GM12864 (cell line): ENCODE data around the gene RELCH.

ENCODE experiments used
- DNase-seq: peaks from one replicate; pipeline ENCODE4 v3.0.0-alpha.2; 2011; ENCODE audit warnings: low read depth
- H3K4me3 ChIP-seq: 2 replicates; pipeline ENCODE4 v1.5.1; 2011; ENCODE audit warnings: mild to moderate bottlenecking, low read depth, low read length, control low read depth
- TF ChIP-seq, protein P1 (sequence below): IDR thresholded peaks from 2 replicates; pipeline ENCODE4 v1.5.1; 2011; ENCODE audit warnings: low read depth, mild to moderate bottlenecking, moderate library complexity, low read length, control low read depth, inconsistent platforms; ENCODE audit errors: missing control alignments

RELCH gene

DNA sequence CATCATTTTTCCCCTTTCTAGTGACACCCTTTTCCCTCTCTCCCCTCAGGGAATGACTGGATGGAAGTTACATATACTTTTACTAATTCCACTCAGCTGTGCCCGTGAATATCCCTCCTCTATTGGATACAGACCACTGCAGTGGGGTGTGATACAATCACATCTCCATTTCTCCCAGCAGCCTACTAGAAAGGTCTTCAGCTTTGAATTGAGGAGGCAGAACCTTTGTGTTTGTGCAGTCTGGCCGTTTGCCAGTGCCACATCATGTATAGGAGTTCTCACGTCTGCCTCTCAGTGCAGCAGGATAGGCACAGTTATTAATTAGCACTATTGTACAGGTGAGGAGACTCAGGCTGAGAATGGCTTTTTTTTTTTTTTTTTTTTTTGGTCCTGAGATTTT, 154.4 kb downstream of the RELCH start:
- TF ChIP-seq, protein P1, sequence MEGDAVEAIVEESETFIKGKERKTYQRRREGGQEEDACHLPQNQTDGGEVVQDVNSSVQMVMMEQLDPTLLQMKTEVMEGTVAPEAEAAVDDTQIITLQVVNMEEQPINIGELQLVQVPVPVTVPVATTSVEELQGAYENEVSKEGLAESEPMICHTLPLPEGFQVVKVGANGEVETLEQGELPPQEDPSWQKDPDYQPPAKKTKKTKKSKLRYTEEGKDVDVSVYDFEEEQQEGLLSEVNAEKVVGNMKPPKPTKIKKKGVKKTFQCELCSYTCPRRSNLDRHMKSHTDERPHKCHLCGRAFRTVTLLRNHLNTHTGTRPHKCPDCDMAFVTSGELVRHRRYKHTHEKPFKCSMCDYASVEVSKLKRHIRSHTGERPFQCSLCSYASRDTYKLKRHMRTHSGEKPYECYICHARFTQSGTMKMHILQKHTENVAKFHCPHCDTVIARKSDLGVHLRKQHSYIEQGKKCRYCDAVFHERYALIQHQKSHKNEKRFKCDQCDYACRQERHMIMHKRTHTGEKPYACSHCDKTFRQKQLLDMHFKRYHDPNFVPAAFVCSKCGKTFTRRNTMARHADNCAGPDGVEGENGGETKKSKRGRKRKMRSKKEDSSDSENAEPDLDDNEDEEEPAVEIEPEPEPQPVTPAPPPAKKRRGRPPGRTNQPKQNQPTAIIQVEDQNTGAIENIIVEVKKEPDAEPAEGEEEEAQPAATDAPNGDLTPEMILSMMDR, result no peak
- H3K4me3 ChIP-seq, result no peak overlapping the region
- DNase-seq, result no peak

DNA sequence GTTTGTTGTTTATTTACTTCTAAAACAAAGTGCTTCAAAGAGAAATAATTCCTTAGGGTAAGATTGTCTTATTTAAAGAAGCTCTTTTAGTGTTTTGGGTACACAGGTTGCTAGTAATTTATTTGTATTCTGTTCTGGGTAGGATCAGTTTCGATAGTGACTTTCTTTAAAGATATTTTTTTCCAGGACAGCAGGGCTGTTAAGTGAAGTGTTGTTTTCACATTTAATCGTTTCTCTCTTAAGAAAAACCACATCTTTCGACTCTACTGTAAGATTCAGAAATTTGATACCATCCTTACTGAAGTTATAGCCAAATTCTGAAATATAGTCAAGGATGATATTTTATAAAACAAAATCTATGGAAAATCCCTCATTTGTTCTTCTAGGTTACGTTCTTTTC, 155.8 kb downstream of the RELCH start:
- TF ChIP-seq, protein P1, result no peak
- H3K4me3 ChIP-seq, result no peak overlapping the region
- no peak for DNase-seq

DNA sequence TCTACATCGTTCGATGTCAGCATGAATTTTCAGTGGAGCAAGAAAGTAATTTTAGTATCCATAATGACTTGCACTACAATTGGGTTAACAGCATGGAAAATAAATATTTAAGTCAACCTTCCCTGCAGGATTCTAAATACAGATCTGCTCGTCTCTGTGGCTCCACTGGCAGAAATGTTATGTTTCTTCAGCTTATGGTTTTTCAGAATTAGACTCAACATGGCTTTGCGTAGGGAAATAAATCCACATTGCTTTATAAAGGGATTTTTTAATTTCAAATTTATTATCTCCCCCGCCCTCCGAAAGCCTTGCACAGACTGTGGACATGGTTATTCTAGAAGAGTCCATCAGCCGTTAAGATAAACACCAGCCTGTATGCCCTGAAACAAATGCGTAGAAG, 156.3 kb downstream of the RELCH start:
- no peak overlapping the region for H3K4me3 ChIP-seq
- TF ChIP-seq, protein P1, result no peak
- DNase-seq, result no peak

DNA sequence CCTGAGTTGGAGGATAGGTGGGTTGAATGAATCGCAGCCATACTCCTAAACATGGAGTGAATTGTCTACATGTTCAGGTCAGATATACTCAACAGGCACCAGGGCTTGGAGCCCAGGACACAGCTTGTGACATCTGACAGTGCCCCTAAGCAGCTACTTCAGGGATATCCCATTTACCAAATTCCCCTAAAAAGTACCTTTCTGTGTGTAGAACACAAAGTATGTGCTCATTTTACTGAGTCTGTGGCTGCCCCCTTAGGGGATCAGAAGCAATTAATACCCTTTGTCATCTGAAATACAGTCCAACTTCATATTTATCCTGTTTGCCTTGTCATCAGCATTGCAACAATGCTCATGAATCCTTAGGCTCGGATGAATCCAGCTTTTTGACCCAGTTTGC, 158.9 kb downstream of the RELCH start:
- H3K4me3 ChIP-seq, result no peak overlapping the region
- no peak for DNase-seq
- TF ChIP-seq, protein P1, result no peak

DNA sequence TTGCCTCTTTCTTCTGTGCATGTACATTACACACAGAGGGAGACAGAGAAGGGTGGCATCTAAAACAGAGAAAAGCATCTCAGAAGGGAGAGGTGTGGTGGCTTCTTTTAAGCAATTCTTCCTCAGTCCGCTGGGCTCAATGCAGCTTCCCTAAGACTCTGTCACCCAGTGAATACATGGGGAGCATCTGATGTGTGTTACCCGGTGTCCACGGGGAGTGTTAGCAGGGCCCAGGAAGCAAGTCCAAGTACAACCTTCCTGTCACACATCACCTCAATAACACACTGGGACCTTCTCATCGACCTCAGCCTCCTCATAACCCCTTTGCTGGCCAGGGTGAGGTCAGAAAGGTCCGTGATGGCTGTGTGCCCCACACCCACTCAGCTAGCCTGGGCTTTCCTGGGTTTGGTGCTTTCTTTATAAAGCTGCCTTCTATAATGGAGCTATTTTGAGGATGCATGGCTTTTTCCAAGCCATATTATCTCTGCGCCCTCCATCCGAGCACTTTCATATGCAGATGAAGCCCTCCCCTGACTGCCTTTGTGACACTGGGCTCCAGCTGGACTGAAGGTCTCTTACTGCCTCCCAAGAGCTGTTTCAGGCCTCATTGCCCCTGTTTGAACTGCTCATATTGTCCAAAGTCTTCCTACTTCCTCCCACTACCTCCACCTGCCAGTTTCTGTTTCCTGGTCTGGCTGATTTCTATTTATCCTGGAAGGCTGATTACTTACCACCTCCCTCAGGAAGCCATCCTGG, 159.5 kb downstream of the RELCH start:
- no peak overlapping the region for H3K4me3 ChIP-seq
- DNase-seq, result no peak

DNA sequence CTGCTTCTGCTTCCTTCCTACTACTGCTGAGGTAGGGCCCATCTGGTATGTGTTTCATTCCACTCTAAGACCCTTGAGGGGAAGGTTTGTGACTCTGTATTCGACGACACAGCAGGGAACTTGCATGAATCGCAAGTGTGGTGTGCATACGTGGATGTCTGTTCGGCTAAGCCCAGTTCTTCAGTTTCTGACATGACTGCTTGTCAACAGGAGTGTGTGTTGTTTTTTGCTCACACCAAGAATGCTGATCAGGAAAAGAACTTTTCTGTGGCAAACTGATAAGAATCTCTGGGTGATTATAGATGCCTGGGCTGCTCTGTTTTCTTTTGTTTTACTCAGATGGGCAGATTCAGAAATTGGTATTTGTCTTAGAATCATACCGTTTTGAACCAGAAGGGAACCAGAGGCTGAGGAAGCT, 160.0 kb downstream of the RELCH start:
- no peak for DNase-seq
- TF ChIP-seq, protein P1, result no peak
- no peak overlapping the region for H3K4me3 ChIP-seq

More for the DNA sequence above, 159.5 kb downstream of the RELCH start:
- TF ChIP-seq, protein P1, result no peak

DNA sequence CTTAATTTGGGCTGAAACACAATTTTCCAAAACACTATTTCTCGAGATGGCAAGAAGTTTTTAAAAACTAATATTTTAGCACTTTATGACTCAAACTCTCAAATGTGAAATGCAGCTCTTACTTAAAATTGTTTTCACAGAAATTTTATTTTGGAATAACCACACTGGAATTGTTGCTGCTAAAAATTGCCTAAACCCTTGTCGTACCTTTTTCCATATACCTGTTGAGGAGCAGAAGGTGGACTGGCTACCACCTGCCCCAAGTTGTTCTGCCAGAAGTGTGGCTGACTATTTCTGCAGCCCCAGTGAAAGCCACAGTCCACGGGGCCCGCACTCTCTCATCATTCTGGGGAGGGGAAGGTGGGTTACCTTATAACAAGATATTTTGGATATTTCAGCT, 161.4 kb downstream of the RELCH start:
- DNase-seq, result no peak
- no peak overlapping the region for H3K4me3 ChIP-seq
- TF ChIP-seq, protein P1, result no peak
